ENCODE measurements around the gene MLLT3.

- TF ChIP-seq, protein P1, sequence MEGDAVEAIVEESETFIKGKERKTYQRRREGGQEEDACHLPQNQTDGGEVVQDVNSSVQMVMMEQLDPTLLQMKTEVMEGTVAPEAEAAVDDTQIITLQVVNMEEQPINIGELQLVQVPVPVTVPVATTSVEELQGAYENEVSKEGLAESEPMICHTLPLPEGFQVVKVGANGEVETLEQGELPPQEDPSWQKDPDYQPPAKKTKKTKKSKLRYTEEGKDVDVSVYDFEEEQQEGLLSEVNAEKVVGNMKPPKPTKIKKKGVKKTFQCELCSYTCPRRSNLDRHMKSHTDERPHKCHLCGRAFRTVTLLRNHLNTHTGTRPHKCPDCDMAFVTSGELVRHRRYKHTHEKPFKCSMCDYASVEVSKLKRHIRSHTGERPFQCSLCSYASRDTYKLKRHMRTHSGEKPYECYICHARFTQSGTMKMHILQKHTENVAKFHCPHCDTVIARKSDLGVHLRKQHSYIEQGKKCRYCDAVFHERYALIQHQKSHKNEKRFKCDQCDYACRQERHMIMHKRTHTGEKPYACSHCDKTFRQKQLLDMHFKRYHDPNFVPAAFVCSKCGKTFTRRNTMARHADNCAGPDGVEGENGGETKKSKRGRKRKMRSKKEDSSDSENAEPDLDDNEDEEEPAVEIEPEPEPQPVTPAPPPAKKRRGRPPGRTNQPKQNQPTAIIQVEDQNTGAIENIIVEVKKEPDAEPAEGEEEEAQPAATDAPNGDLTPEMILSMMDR (IDR thresholded peaks at IDR 0.05): no peak
- TF ChIP-seq EP300 (IDR thresholded peaks at IDR 0.05; ENCODE audit: low read depth): no peak
- no peak for TF ChIP-seq POLR2AphosphoS5 (IDR thresholded peaks at IDR 0.05)
- no peak for TF ChIP-seq POLR2A (IDR thresholded peaks at IDR 0.05)
Measured at GRCh38 chr9:20506099-20506900, 116.0 kb downstream of the MLLT3 start.
